DMS 273 treated with DMSO at 0.1 percent for 48 hours (cell line): ENCODE measurements around the gene HSF4.

ENCODE experiments used
- DNase-seq: peaks from one replicate; lab custom pipeline; 2025; lab: John Stamatoyannopoulos, UW

The HSF4 gene

DNA sequence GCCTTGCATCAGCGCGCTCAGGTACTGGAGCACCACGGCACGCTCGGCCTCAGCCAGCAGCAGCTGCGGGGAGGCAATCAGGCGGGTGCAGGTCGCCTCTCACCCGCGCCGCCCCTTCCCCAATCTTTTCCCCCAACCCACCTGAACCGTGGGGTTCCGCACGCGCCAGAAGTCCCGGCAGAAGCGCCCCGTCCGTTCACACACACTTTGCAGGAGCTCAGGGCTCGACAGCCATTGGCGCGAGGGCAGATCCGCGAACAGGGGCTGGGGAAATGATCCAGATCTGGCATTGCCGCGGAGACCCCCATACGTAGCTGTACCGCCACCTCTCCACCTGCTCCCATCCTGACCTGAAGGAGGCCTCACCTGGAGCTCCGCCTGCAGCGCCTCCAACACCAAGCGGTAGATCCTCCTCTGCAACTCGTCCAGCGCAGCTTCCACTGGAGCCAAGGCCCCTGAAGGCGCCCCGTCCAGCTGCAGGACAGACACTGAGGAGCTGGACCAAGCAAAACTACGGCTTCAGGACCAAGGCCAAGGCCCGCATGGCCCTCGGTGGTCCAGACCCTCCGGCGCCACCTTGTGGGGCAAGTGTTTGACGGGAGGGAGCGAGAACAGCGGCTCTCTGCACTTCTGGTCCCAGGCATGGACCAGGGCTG is 20.6 kb downstream of the HSF4 start:
- no peak for DNase-seq

DNA sequence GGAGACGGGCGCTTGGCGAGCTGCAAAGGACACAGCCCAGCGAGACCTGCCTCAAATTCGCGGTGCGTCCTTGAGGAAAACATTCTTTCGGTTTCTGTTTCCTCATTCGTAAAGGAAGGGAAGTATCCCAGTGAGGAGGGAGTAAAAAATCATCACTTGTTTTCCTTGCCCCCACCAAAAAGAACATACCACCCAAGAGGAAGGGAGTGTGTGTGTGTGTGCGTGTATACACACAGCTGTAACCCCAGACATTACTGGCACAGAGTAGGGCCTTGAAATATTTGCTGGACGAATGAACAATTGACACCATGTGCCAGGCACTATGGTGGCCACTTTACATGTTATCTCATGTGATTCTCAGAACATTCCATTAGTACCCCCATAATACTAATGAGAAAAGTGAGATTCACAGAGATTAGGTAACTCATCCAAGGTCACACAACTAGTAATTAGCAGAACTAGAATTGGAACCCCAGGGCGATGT is 21.1 kb downstream of the HSF4 start:
- DNase-seq, result no peak

DNA sequence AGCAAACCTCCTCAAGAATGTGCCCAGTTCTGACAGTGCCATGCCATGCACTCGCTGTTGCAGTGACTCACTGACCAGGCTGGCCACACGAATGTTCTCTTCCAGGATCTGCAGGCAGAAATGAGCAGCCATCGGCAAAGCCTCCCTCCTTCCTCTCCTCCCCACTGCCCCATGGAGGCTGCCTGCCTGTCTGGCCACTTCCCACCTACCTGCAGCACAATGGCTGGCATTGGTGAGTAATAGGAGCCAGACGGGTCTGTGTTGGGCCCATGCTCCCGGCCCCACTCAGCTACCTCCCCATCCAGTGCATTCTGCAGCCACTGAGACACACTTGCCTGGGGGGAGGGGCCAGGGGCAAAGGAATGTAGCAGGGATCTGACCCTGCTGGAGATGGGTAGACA is 22.0 kb downstream of the HSF4 start:
- DNase-seq, result no peak

DNA sequence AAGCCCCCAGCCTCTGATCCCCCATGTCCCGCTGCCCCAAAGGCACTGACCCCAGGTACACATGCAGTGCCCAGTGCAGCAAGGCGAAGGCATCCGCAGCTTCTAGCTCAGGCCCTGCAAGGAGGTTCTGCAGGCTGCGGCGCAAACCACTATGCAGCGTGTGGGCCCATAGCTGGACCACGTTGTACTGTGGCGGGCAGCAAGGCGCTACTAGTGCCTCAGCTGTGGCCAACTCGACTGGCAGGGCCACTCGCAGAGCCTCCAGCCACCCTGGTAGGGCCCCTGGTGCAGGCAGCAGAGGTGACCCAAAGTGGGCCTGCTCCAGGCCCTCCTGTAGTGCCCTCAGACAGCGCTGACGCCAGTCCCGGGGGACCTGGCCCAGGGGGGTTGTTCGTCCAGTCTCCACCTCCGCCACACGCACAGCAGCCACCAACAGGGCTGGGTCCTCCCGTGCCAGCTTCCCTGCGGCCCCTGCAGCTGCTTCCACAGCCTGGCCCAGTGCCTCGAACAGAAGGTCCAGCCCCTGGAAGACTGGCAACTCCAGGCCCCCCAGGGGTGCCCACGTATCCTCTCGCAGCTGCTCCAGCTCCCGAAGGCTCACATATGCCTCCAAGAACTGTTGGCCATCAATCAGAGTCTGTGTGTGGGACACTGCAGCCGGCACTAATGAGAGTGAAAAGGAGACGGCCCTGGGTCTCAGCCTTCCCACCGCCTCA is 22.8 kb downstream of the HSF4 start:
- DNase-seq, result peak; percentile 67

DNA sequence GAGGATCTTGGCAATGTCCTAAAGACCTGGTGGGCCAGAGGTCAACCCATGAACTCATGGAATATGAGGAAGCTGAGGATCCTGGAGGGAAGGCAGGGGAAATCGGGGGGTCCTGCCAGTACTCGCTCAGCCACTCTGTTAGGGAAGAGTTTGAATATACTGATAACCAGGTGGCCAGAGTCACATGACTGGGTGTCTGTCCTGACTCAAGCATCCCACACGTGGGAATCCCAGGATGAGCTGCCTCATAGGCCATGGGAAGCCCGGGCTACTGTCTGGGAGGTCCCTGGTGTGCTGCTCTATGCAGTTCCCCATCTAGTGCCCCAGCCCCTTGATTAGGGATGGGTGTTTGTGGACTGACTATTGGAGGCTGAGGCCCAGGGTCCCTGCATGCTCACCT is 23.8 kb downstream of the HSF4 start:
- no peak for DNase-seq

DNA sequence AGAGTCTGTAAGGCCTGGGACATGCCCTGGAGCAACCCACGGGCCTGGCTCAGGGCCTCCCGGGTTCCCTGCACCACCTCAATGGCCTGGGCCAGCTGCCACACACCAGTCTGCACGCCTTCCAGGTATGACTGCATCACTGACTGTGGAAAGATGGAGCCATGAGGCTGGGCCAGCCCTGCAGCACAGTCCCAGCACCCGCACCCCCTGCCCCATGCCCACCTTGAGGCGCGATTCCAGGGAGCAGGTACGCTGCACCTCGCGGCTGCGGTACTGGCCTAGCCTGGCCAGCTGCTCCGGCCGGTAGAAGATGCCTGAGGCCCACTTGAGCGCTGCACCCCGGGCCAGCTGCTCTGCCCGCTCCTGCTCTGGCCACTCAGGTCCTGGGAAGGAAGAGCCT is 24.3 kb downstream of the HSF4 start:
- no peak for DNase-seq

DNA sequence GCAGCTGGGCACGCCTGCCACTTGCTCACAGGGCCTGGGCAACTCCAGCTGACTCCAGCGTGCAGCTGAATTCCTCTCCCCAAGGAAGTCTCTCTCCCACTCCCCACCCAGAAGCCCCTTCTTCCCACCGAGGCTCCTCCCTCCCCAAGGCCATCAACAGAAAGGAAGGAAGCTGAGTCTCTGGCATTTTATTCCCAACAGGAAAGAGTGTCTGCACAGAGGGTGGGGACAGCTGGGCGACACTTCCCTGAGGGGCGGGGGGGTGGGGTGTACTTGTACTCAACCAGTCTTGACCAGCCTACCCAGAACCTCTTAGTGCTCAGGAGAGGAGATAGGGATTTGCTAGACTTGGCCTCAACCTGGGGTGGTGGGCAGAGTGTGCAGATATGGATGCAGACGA is 25.5 kb downstream of the HSF4 start, which contains the start of gene EXOC3L1:
EXOC3L1 (minus strand) TSS at position 96 of the 400 bp plus-strand sequence. CDS start 460 bp downstream, outside the sequence.
- no peak for DNase-seq

DNA sequence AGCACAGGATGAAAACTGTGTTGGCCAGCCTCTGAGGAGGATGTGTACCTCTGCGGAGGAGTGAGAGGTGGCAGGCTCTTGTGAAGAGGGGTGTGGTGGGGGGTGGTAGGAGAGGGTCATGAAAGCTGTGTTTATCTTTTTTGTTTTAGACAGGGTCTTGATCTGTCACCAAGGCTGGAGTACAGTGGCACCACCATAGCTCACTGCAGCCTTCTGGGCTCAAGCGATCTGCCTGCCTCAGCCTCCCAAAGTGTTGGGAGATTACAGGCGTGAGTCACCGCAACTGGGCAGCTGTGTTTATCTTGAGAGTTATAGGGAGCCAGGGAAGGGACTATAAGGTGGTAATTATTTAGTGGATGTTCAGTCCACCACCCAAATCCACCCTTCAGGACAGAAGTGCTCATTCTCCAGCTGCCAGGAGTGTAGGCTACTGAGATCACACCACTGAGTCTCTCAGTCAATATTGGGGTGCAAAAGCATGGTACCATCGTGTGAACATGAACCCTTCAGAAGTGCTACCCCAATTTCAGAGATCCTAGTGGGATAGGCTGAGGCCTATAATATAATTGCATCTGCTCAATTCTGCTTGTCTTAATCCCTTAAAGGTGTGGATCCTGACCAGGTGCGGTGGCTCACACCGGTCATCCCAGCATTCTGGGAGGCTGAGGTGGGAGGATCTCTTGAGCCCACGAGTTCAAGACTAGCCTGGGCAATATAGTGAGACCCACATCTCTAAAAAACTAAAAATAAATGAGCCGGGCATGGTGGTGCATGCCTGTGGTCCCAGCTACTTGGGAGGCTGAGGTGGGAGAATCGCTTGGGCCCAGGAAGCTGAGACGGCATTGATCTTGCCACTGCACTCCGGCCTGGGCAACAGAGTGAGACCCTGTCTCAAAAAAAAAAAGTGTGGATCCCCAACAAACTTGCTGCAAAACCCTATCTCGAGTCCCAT is 26.2 kb downstream of the HSF4 start:
- no peak for DNase-seq

DNA sequence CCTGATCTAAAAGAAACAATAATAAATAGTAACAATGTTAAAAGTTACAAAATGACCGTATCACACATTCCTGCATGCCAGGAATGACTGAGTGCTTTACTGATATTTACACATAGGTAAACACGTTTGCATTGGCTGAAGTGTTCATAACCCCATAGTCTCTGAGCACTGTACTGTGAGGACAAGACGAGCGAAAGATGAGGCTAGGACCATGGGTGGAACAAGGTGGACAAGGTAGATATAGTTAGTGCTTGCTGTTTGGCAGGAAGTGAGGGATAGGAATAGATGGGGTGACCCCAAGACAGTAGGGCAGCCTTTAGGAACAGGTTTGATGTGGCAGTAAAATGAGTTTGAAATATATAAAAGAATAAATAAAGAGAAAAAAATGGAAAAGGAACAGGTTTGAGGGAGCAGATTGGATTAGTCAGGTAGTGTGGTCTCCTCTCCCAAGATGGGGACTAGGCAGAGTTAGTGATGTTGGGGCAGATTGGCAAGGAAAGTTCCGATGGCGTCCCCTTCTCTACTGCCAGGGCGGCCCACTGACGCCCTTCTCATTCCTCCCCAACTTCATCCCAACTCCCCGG is 27.0 kb downstream of the HSF4 start:
- DNase-seq, result no peak

DNA sequence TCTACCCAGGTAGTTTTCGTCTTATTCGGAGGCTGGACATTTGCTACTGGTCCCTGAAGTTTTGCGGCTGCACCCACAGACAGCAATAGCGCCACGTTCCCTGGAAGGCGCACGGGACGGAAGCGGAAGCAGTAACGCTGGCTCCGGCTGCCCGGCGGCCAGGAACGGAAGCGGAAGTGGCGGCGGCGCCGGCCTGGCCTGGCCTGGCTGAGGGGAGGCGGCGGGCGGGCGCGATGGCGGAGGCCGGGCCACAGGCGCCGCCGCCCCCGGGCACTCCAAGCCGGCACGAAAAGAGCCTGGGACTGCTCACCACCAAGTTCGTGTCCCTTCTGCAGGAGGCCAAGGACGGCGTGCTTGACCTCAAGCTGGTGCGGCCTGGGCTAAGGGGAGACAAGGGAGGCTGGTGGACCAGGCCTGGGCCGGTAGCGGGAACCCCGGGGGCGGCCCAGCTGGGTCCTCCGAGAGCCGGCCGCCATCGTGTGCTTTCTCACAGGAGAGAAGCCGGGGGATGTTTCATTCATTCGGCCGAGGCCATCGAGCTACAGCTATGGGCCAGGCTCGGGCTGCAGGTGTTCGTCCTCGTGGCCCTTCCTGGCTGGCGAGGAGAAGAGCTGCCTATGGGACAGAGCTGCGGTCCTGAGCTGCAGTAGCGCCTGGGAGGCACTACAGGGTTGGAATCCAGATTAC is 27.6 kb downstream of the HSF4 start, which contains the start of gene E2F4:
E2F4 (plus strand) TSS at position 161 of the 687 bp plus-strand sequence; CDS start at position 234, 73 bp downstream.
- DNase-seq, result peak; percentile 71

DNA sequence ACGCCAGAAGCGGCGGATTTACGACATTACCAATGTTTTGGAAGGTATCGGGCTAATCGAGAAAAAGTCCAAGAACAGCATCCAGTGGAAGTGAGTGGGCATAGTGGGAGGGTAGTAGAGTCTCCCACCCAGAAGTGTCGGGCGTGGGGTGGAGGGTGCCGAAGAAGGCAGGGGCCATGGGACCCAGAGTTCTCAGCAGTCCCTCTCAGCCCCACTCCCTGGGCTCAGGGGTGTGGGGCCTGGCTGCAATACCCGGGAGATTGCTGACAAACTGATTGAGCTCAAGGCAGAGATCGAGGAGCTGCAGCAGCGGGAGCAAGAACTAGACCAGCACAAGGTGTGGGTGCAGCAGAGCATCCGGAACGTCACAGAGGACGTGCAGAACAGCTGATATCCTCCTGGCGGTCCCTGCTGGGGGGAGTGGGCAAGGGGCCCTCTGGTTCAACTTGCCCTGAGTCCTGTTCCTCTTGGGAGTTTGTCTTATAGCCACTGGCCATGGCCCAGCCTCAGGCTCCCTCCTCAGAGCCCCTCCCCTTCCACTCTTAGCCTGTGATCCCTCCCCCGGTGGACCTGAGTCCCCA is 28.3 kb downstream of the HSF4 start:
- DNase-seq, result no peak

DNA sequence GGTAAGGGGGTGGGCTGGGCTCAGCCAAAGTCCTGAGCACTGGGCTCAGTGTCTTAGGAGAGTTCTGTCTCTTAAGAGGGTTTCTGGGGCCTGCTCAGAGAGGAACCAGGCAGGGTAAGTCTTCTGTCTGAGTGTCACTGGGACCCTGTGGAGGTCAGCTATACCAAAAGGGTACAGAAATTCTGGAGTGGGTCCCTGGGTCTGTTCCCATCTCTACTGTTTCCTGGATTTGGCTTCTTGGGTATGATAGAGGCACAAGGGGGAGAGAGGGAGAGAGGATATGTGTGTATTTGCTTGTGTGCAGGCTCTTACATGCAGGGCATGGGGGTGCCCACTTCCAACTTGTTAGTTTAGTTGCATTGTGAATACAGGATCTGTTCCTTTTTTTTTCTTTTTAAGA is 29.0 kb downstream of the HSF4 start:
- no peak for DNase-seq

DNA sequence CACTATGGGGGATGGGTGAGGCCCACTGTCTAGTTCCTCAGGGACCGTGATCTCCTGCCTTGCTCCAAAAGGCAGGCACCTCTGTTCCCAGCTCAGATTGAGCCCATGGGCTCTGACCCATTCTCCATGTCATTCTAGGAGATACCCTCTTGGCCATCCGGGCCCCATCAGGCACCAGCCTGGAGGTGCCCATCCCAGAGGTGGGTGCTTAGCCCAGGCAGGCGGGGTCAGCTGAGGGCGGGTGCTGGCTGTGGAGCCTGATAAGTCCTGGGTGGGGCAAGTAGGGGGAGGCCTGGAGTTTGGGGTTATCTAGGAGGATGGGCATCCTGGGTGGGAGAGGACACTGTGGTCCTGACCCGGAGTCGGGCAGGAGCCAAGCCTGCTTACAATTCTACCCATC is 29.7 kb downstream of the HSF4 start:
- no peak for DNase-seq

DNA sequence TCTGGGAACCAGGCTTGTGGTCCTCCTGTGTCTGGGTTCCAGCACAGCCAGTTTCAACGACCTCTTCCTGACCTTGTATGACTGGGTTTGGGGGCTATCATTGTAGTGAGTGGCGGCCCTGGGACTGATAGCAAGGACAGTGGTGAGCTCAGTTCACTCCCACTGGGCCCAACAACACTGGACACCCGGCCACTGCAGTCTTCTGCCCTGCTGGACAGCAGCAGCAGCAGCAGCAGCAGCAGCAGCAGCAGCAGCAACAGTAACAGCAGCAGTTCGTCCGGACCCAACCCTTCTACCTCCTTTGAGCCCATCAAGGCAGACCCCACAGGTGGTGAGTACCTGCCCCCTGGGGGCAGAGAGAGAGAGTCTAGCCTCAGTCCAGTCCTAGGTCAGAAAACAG is 31.1 kb downstream of the HSF4 start:
- no peak for DNase-seq

DNA sequence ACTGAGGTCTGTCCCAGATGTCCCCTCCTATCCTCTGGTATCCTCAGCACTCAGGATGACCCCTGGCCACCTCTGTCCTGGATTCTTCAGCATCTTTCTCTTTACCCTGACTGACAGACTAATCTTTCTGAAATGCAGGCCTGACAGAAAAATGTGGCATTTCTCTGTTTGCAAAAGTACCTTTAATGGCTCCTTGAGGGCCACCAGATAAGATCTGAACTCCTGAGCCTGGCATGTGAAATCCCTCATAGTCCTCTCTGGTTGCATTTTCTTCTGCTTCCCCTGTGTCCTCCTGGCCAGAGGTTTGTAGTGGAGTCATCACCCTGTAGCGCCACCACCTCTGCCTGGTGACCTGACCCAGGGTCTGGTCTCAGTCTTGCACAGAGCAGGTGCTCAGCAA is 32.3 kb downstream of the HSF4 start:
- DNase-seq, result no peak

DNA sequence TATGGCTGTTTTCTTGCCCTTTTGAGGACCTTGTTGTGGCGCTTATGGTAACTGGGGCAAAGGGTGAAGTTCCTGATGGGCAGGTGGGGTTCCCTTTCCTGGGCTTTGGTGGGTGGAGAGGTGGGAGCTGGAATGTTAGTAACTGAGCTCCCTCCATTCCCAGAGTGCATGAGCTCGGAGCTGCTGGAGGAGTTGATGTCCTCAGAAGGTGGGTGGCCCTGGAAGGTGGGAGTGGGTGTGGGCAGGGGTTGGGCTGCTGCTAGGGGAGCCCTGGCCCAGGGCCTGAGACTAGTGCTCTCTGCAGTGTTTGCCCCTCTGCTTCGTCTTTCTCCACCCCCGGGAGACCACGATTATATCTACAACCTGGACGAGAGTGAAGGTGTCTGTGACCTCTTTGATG is 33.2 kb downstream of the HSF4 start:
- DNase-seq, result no peak

DNA sequence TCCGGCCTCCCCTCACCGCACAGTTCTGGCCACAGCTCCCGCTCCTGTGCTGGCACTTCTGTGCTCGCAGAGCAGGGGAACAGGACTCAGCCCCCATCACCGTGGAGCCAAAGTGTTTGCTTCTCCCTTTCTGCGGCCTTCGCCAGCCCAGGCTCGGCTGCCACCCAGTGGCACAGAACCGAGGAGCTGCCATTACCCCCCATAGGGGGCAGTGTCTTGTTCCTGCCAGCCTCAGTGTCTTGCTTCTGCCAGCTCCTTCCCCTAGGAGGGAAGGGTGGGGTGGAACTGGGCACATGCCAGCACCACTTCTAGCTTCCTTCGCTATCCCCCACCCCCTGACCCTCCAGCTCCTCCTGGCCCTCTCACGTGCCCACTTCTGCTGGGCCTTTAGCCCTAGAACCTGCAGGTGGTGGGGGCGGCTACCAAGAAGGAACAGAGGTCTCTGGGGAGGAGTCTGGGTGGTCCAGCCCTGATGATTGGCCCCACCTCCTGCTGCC is 33.7 kb downstream of the HSF4 start:
- DNase-seq, result peak; percentile 49

DNA sequence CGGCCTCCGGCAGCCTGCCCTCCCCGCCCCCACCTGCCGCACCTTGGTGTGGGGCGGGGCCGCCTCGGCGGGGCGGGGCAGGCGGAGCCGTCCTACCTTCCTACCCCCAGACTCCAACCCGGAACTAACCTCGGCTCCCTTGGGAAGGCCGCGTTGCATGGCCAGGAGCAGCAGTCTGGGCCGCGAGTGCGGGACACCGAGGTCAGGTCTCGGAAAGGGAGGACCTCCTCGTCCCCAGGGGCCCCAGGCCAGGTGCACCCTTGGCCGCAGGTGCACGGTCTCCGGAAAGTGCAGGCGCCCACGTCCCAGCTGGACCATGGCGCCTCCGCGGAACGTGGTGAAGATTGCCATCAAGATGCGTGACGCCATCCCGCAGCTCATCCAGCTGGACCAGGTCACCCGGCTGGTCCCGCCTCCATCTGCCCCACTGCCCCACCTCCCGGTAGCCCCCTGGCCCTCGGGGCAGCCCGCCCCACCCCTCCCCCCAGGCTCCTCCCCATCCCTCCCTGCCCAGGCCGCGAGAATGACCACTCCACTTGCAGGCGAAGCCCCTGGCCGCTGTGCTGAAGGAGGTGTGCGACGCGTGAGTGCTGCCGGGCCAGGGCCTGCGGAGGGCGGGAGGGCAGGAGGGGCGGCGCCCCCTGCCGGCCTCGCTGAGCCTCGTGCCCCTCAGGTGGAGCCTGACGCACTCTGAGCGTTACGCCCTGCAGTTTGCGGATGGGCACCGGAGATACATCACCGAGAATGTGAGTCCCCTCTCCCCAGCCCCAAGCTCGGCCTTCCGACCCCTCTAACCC is 34.7 kb downstream of the HSF4 start, which contains the start of gene ELMO3:
ELMO3 (plus strand) TSS at position 121 of the 797 bp plus-strand sequence; CDS start at position 317, 196 bp downstream.
- DNase-seq, result no peak

DNA sequence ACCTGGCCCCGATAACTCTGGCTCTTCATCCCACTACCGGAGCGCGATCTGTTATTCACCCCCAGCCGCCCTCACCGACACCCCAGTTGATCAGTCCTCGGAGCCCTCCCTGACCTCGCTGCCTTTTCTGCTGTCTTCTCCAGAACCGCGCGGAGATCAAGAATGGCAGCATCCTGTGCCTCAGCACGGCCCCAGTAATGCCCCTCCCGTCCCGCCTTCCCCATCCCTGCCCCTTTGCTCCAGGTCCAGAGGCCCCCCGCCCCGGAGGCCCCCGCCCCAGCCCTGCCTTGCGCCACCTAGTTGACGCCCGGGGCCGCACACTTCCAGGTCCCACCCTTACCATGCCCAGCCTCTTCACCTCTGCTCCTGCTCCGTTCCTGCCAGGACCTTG is 35.3 kb downstream of the HSF4 start:
- no peak for DNase-seq

DNA sequence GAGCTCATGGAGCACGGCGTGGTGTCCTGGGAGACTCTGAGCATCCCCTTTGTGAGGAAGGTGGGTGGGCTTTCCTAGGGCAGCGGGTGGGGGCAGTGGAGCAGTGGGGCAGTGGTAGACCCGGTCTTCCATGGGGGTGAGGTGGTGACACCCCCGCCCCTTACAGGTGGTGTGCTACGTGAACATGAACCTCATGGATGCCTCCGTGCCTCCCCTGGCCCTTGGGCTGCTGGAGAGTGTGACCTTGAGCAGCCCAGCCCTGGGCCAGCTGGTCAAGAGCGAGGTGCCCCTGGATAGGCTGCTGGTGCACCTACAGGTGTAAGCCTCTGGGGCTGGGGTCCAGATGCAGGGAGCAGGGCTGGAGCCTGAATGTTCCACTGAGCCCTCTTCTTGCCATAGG is 35.9 kb downstream of the HSF4 start:
- no peak for DNase-seq
